Left cardiac atrium (tissue), 4 donors: ENCODE results near the gene NR5A1. TPM values are rescaled to one million over a fixed set of nuclear protein-coding genes. Genes with fewer than 3 reads are reported as not detected.
A peak's percentile ranks its signal among the peaks of the same experiment; 100 is the strongest.

Experiments used
- ATAC-seq, 2 donors: fragments of 200-7000 bp; cut with Tn5 transposase; one replicate each; pipeline ENCODE4 v1.9.1; 2020; ENCODE audit warnings: mild to moderate bottlenecking in 2 of 2, moderate library complexity in 2 of 2
- DNase-seq: peaks from one replicate; pipeline ENCODE4 v3.0.0-alpha.2; 2020
- intact Hi-C, 2 donors: fragments of 100-400 bp; cut with DNase I; formaldehyde crosslinking; loops; one replicate each; pipeline versions ENCODE4 v1.14.1 to v1.15.1; 2022 to 2023
- total RNA-seq, 2 donors: library from RNA; stranded (reverse); fragmentation: NEBNext Ultra II Directional; extraction: Animal tissue kit (Norgen Biotek cat#: 25700); gene quantifications; one replicate each; pipeline ENCODE4 v1.2.1, GENCODE V29; 2021
- donor health status: DM: no; HTN: yes; CAD: no.
- donor health status: DM: no; HTN: yes; CAD: no; lungs with severe emphysema.
- donor health status: DM: yes; HTN: yes; CAD: no.
- donor health status: Dilated cardiomyopathy.

The NR5A1 gene
- total RNA-seq, 2 donors from 2014 or later: not detected

DNA sequence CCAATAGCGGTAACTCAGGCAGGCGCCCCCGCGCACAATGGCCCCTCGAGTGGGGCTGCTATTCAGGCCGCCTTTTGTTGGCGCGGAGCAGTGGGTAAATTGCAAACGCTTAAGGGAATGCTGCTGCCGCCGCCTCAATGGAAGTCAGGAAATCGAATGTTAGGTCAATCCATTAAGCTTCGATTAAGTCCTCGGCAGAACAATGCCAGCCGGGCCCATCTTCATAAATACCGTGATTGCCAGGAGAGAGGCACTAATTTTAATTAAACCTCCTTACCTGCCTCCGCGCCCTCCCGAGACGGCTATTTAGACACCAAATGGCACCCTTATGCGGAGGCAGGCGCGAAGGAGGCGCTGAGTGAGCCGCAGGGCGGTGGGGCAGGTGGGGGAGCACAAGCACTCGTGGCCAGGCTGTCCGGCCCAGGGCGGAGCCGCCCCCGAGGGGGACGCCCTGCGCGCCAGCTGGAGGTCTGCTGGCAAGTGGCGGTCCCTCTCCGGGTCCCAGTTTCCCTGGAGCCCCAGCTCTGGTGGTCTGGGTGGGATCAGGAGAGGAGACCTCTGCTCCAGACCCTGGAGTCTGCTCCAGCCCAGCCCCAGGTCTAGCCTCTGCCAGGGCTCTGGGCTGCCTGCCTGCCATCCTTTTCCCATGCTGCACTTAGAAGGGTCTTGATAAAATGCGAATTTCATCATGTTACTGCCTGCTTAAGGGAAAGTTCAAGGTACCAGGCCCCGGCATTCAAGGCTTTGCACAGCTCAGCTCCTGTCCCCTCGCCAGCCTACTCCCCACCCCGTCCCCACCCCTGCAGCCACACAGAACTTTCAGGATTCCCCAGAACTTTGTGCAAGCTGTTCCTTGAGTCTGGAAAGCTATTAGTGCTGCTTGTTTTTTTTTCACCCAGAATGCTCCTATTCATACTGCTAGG, 19.7 kb downstream of the NR5A1 start:
- no peak for DNase-seq
- intact Hi-C loops: no loop called here
- ATAC-seq: no peak

DNA sequence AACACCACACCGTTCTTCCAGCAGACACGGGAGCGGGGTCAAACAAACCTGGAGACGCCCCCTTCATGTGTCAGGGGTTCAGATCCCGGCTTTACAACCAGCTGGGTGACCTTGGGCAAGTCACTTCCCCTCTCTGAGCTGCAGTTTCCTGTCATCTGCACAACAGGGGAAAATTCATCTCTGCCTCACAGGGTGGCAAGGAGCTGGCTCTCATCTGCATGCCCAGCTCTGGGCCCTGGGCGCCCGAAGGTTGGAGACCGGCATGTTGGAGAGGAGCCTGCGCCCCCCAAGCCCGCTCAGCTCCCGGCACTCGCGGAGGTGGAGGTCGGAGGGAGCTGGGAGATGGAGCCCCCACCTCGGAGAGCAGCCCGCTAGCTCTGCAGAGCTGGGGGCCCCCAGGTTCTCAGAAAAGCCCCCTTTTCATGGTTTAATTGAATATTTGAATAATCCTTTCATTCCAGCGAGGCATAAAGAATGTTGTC, 20.4 kb downstream of the NR5A1 start:
- DNase-seq (no peak), ATAC-seq (no peak)
- intact Hi-C loops: no loop called here

DNA sequence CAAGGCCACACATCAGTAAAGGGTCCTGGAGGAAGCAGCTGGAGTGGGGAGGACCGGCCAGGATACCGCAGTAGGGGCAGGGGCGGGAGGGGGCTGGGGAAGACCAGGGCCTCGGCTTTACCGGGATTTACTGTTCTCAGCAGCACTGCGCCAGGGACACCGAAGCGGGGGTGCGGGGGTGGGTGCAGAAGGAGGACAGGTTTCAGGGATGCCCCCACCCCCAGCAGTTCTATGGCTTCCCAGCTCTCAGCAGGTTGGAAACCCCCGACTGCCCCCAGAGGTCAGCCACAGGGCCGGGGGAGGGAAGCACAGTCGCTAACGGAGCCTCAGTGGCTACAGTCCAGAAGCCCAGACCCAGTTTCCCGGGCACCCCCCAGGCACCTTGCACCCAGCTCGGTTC, 21.3 kb downstream of the NR5A1 start:
- ATAC-seq (no peak), DNase-seq (no peak)
- intact Hi-C loops: no loop called here

DNA sequence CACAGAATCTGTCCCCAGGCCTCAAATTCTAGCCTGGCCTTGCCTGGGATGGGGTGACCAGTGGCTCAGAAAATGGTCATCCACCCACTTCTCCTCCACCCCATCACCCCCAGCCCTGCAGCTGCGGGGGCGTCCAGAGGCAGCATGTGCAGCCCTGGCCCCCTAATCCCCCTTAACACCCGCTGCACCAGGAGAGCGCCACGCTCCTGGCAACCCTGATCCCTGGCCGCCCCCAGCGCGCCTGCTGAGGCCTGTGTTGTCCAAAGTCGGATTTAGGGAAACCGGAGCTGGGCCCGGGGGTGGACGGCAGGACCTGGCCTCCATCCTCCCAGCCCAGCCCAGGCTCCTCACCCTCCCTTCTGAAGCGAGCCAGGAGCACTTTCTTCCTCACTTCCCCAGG, 22.0 kb downstream of the NR5A1 start:
- ATAC-seq: no peak
- intact Hi-C loops: no loop called here
- DNase-seq: no peak

DNA sequence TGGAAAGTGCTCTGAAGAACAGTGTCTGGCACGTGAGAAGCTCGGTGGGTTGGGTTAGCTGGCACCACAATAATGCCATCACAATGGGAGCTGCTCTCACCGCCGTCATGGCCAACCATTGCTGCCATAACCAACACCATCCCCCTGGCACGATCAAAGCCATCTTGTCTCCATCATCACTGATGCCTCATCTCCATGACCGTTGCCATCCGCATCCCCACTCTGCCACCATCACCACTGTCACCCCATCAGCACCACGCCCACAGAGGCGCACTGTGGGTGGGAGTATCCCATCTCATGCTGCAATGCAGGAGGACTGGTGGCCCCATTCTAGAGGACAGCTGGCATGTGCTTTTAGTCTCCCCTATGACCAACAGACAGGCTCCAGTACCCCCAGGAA, 23.7 kb downstream of the NR5A1 start:
- intact Hi-C loops: no loop called here
- ATAC-seq (no peak), DNase-seq (no peak)

DNA sequence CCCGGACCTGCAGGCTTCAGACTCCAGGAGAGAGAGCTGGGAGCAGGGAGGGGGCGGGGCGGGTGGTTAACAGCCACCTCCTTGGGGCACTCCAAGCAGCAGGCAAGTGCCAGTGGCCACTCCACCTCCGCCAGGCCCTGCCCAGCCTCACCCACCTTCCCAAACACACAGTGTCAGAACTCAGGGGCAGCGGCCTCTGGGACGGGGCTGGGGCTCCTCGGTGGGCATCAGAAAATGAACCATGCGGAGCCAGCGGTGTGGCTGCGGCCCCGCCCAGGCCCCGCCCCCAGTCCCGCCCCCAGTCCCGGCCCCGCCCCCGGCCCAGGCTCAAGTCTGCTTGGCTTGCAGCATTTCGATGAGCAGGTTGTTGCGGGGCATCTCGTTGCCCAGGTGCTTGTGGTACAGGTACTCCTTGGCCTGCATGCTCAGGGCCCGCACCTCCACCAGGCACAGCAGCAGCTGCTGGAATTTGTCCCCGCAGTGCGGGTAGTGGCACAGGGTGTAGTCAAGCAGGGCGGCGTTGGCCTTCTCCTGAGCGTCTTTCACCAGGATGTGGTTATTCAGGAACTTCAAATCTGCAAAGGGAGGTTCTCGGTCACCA, 24.7 kb downstream of the NR5A1 start:
- no peak for DNase-seq
- intact Hi-C loops: no loop called here
- no peak for ATAC-seq

DNA sequence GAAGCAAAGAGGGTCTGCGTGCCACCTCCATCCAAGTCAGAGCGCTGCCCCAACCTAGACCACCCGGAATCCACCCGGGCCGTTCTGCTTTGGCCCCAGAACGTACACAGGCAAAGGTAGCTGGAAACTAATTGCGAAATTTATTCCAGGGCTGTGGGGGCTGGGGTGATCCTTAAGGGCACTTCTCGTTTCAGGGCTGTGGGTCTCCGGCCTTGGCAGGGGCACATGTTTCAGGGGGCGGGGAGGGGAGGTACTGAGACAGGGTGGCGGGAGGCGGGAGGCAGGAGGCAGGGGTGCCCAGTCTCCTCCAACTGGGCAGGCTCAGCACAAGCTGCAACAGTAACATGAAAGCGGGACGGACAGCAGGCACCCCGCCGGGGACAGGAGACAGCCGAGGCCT, 26.1 kb downstream of the NR5A1 start:
- DNase-seq (no peak), ATAC-seq (no peak)
- intact Hi-C loops: no loop called here

DNA sequence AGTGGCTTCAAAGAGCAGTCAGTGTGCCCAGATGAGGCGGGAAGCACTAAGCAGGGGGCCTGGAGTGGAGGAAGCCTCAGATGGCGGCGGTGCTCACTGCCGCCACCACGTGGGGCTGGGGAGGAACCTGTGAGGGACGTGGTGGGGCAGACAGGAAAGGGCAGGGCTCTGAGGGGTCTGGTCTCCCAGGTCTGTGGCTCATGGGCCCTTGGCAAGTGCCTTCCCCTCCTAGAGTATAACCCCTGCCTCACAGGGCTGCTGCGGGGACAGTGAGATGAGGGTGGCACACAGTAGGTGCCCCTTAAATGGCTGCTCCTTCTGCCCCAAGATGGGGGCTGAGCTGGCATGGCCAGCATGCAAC, 26.6 kb downstream of the NR5A1 start:
- DNase-seq (no peak), ATAC-seq (peak; percentile 19 to 52)
- intact Hi-C loops: no loop called here

DNA sequence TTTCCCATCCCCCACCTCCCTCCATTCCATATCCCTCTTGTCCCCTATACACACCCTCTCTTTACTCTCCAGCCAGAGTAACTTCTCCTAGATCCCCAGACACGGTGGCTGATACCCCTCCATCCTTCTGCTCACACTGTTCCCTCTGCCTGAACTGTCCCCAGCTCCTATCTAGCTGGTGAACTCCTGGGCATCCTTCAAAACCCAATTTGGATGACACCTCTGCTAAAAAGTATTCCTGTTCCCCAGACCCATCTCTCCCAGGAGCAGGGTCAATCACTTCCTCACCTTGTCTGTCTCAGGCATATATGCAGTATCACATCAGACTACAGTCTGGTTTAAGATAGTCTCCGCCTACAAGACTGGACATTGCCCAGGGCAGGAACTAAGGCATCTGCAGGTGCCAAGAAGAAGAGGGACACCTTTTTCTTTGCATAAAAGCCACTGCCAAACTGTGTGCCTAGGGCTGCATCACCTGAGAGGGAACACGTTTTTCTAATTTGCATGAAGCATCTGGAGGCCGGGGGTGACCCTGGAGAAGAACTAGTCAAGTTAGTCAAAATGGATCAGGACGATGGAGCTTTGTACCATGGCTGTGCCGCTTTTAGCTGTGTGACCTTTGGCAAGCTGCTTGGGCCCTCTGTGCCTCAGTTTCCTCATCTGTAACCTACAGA, 27.1 kb downstream of the NR5A1 start:
- no peak for ATAC-seq
- DNase-seq: no peak
- intact Hi-C loops: no loop called here

DNA sequence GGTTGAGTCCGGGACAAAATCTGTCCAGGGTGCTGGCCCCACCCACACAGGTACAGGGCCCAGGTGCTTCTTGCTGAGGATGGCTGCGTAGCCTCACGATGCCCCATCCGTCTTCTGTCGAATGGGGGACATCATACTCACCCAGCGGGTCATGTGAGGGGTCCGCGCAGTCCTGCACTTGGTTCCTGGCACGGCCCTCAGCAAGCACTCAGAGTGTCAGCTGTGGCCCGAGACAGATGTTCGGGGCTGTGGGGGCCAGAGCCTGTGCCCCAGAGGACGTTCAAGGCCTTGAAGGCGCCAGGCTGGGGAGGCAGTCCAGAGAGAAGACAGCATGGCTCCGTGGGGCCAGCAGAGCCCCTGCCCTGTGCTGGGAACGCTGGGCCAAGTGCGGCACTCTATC, 27.8 kb downstream of the NR5A1 start:
- intact Hi-C loops: no loop called here
- ATAC-seq (no peak), DNase-seq (no peak)

DNA sequence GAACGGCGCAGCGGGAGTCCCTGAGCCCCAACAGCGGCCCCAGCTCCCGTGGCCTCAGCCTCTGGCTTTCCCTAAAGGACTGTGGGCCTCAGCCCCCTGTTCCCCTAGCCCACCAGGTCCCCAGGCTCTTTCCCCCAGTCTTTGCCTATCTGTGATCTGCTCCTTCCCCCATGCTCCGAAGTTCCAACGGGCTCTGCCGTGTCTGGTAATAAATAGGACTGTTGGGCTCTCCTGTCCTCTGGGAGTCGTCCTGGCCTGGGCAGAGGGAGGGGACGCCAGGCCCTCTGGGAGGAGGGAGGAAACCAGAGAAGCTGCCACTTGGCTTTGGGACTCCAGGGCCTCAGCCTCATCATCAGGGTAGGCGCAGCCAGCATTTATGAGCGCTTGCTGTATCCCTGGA, 28.8 kb downstream of the NR5A1 start:
- intact Hi-C loops: no loop called here
- no peak for DNase-seq
- ATAC-seq: no peak

DNA sequence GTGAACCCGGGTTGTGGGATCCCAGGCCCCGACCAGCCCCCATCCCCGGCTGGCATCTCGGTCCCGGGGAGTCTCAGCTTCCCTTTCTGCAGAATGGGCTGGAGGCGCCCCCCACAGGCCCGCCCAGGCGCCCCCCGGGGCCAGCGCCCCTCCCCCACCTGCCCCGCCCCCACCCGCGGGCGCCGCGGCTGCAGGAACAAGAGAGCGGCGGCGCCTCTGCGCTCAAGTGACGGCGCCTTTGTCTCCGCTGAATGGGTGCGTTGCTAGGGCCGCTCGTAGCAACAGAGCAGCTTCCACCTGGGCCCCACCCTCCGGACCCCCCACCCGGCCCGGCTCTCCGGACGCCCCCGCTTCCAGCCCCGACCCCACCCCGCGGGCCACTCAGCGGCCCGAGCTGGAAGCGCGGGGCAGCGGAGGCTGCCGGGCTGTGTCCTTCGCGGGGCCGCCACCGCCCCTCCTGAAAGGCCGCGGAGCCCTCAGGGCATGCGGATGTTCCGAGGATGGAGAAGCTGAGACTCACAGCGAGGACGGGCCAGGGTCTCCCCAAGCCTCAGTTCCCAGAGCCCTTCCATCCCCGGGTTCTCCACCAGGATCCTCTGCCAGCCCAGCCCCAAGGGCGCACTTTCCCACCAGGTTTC, 29.4 kb downstream of the NR5A1 start:
- no peak for ATAC-seq
- DNase-seq: no peak
- intact Hi-C loops: no loop called here

DNA sequence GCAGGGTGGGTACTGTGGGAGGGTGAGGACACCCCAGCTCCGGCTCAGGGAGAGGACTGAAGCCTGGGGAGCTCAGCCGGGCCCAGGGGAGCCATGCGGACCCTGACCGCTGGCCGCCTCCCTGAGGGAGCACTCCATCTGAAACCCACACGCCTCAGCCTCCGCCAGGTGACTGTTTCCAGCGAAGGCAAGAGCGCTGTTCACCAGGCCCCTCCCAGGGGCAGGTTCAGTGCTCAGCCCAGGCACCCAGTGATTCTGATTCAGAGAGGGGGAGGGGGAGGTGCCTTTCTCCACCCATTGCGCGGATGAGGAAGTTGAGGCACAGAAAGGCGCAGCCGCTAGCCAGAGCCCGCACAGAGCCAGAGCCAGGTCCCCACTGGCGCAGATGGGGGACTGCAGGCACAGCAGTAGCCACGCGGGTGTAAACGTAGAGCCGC, 30.0 kb downstream of the NR5A1 start:
- no peak for ATAC-seq
- DNase-seq: no peak
- intact Hi-C loops: no loop called here

DNA sequence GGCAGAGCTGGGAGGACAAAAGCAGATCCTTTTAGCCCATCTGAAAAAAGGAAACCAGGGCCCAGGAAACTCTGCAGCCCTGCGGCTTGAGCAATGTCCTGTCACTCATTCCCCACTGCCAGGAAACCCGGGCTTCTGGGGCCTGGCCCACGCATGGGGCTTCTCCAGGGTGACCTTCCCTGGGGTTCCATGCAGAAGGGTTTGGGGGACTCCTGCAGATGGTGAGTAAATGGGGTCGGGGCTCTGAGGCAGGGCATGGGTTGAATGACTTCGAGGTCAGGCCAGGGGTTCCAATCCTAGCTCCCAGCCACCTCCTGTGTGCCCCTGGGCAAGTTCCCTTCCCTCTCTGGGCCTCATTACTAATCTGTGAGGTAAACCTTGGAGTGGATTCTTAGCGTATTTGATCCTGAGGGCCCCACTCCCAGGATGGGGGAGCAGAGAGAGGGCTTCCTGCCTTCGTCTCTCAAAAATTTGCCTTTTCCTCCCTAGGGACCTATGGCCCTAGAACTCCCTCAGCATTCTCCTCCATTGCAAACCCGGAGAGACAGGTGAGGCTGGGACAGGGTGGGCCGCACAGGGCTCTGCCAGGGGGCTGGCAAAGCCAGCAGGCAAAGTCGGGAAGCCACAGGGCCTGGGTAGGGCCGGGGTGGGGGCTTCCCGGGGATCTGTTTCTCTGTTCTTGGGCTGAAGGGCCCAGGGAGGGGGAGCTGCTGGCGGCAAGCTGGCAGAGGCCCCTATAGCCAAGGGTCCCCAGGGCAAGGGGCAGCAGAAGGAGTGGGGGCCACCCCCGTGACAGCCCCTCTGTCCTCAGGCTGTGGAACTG, 31.1 kb downstream of the NR5A1 start:
- intact Hi-C loops: no loop called here
- ATAC-seq (no peak), DNase-seq (no peak)

DNA sequence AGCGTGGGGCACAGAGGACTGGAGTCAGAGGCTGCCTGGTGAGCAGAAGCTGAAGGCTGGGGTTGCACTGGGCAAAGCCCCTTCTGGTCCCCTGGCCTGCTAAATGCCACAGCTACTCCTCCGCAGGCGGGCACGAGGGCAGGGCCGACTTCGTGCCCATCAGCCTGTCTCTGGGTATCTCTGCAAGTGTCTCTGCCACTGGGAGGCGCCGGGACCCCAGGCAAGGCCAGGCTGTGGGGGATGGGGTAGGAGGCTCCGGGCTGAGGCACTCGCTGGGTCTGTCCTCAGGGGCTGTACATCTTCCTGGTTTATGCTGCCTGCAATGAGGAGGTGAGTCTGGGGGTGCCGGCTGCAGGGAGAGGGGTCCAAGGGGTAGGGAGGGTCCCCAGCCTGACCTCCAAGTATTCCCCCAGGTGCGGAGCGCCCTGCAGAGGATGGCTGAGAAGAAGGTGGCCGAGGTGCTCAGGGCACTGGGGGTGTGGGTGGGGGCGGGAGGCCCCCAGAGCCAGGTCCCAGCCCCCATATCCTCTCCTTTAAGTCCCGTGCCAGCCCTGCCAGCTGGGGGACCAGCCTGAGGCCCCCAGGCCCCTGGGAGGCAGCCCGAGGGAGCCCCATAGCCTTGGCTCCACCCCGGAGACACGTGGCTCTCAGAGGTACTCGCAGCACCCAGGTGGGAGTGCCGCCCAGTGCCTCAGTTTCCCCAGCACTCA, 31.9 kb downstream of the NR5A1 start:
- no peak for DNase-seq
- intact Hi-C loops: no loop called here
- no peak for ATAC-seq

DNA sequence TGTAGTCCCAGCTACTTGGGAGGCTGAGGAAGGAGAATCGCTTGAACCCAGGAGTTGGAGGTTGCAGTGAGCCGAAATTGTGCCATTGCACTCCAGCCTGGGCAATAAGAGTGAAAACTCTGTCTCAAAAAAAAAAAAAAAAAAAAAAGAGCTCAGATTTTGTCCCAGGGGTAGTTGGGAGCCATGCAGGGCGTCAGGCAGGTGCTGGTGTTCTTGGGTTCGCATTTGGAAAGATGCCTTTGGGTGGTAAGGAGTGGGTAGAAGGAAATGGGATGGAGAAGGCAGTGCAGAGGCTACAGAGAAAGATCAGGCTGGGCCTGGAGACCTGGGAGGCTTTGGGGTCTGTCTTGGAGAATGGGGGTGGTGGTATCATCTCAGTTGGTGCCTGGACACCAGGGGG, 33.0 kb downstream of the NR5A1 start:
- ATAC-seq: no peak
- no peak for DNase-seq

DNA sequence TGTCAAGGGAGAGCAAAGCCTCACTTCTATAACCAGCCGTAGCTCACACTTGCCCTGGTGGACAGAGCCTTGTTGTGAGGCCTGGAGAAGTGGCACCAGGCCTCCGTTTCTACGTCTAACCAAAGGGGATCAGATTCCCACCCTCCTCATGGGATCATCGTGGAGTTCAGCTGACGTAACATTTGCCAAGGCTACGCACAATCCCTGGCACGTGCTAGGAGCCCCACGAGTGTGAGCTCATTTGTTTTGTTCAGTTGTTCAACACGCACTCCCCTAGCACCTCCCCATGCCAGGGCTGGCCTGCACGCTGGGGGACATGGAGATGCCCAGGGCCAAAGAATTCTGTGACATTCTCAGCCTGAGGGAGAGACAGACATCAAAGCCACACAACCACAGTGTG, 33.9 kb downstream of the NR5A1 start:
- intact Hi-C loops: no loop called here
- no peak for ATAC-seq
- no peak for DNase-seq

More for the DNA sequence above, 33.0 kb downstream of the NR5A1 start:
- intact Hi-C loops: no loop called here

DNA sequence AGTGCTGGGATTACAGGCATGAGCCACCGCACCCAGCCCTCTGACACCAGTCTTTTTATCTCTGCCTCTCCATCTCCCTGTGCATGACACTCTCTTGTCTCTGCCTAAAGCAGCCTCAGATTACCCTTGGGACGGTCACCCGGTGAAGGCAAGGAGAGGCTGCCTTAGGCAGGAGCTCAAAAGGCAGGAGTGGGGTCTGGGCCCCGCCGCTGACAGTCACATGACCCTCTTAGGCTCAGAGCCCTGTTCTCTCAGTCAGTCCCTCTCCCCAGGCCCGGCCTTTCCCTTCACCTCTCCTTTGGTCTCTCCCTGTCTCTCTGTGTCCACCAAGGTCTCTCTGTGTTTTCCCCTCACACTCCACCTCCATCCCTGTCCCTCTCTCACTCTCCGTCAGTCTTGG, 34.4 kb downstream of the NR5A1 start:
- intact Hi-C loops: no loop called here
- DNase-seq: no peak
- no peak for ATAC-seq
